Prostate gland (tissue), 2 donors: Measurements from ENCODE around the gene SORBS1.

Source experiments
- POLR2A ChIP-seq: fragments of 450-650 bp; IDR thresholded peaks from one replicate; pipeline ENCODE4 v1.6.1; 2016; ENCODE audit warnings: antibody characterized with exemption, mild to moderate bottlenecking
- TF ChIP-seq, protein P1 (sequence below), 4 experiments: fragments of 200-600 bp in 2 of 4; fragments of 450-650 bp in 2 of 4; sonication (generic) in 2 of 4; IDR thresholded peaks; 1 replicate in 3 of 4; 2 replicates in 1 of 4; pipeline ENCODE4 v1.5.1; 2016 to 2019; ENCODE audit warnings: antibody characterized with exemption in 4 of 4, mild to moderate bottlenecking in 2 of 4, moderate library complexity in 2 of 4

DNA sequence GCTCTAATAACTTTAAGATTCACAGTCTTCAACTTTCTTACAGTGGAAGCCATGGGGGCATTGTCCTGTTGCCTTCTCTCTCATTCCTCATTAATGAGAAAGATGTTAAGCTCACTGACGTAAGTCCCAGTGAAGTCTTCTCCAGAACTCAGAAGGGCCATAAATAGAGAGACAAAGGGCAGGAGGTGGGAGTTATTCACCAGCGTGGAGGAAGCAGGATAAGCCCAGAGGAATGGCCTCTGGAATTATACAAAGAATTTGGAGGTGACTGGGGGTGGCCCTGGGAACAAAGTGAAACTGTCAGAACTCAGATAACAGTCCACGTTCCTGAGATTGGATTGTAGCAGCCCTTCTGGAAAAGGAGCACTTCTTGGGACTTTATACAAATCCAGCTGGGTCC, 52.4 kb downstream of the SORBS1 start:
- TF ChIP-seq, protein P1, sequence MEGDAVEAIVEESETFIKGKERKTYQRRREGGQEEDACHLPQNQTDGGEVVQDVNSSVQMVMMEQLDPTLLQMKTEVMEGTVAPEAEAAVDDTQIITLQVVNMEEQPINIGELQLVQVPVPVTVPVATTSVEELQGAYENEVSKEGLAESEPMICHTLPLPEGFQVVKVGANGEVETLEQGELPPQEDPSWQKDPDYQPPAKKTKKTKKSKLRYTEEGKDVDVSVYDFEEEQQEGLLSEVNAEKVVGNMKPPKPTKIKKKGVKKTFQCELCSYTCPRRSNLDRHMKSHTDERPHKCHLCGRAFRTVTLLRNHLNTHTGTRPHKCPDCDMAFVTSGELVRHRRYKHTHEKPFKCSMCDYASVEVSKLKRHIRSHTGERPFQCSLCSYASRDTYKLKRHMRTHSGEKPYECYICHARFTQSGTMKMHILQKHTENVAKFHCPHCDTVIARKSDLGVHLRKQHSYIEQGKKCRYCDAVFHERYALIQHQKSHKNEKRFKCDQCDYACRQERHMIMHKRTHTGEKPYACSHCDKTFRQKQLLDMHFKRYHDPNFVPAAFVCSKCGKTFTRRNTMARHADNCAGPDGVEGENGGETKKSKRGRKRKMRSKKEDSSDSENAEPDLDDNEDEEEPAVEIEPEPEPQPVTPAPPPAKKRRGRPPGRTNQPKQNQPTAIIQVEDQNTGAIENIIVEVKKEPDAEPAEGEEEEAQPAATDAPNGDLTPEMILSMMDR (IDR thresholded peaks at IDR 0.05) = no peak
- no peak for TF ChIP-seq POLR2A
